CD4-positive, alpha-beta T cell treated with Interleukin-17A for 1 hour (primary cell): Measurements from ENCODE around the gene MAPK10.

Source experiments
- DNase-seq: peaks from one replicate; pipeline ENCODE4 v3.0.0-alpha.2; 2020

The MAPK10 gene

GRCh38 chr4:86359944-86360478 lies at the start of gene MAPK10:
MAPK10 (minus strand) TSS chr4:86360053.
- DNase-seq, result peak; percentile 76

GRCh38 chr4:86403575-86403974 lies 43.7 kb upstream of the MAPK10 start:
- no peak for DNase-seq

GRCh38 chr4:86401826-86402225 lies 42.0 kb upstream of the MAPK10 start:
- no peak for DNase-seq

- no peak for DNase-seq
These were observed 40.4 kb upstream of the MAPK10 start for GRCh38 chr4:86400216-86400615.

- no peak for DNase-seq
These were observed 38.3 kb upstream of the MAPK10 start for GRCh38 chr4:86398187-86398586.

- no peak for DNase-seq
These were observed 33.9 kb upstream of the MAPK10 start for GRCh38 chr4:86393749-86394148.

- DNase-seq, result no peak
These were observed 29.8 kb upstream of the MAPK10 start for GRCh38 chr4:86389664-86390063.

- no peak for DNase-seq
These were observed 28.4 kb upstream of the MAPK10 start for GRCh38 chr4:86388252-86388651.

- no peak for DNase-seq
These were observed 27.1 kb upstream of the MAPK10 start for GRCh38 chr4:86386817-86387415.

GRCh38 chr4:86386201-86386600 lies 26.3 kb upstream of the MAPK10 start:
- DNase-seq, result no peak

GRCh38 chr4:86381431-86381830 lies 21.6 kb upstream of the MAPK10 start:
- DNase-seq, result no peak

GRCh38 chr4:86380181-86380724 lies 20.4 kb upstream of the MAPK10 start:
- no peak for DNase-seq

GRCh38 chr4:86376850-86377249 lies 17.0 kb upstream of the MAPK10 start:
- no peak for DNase-seq

GRCh38 chr4:86368433-86368832 lies 8.6 kb upstream of the MAPK10 start:
- no peak for DNase-seq

- DNase-seq, result no peak
These were observed 7.7 kb upstream of the MAPK10 start for GRCh38 chr4:86367577-86367976.

- DNase-seq, result no peak
These were observed 7.1 kb upstream of the MAPK10 start for GRCh38 chr4:86366920-86367319.

- DNase-seq, result no peak
These were observed 2.7 kb upstream of the MAPK10 start for GRCh38 chr4:86362510-86362909.

- no peak for DNase-seq
These were observed 1.6 kb downstream of the MAPK10 start for GRCh38 chr4:86358257-86358656.

- DNase-seq, result no peak
These were observed 2.2 kb downstream of the MAPK10 start for GRCh38 chr4:86357608-86358007.

- DNase-seq, result no peak
These were observed 3.2 kb downstream of the MAPK10 start for GRCh38 chr4:86356425-86357210.

GRCh38 chr4:86354390-86354789 lies 5.5 kb downstream of the MAPK10 start:
- no peak for DNase-seq

GRCh38 chr4:86346320-86346719 lies 13.5 kb downstream of the MAPK10 start:
- DNase-seq, result no peak

GRCh38 chr4:86344127-86344526 lies 15.7 kb downstream of the MAPK10 start:
- no peak for DNase-seq

- no peak for DNase-seq
These were observed 20.9 kb downstream of the MAPK10 start for GRCh38 chr4:86338989-86339388.
